ENCODE measurements around the gene LRMDA. TPM values are rescaled to one million over a fixed set of nuclear protein-coding genes. Genes with fewer than 3 reads are reported as not detected.

LRMDA gene
- total and polyA plus RNA-seq, 2 of the 4 experiments (the other 2 are of a cell fraction), result 0.07 TPM; not detected in 1

DNA sequence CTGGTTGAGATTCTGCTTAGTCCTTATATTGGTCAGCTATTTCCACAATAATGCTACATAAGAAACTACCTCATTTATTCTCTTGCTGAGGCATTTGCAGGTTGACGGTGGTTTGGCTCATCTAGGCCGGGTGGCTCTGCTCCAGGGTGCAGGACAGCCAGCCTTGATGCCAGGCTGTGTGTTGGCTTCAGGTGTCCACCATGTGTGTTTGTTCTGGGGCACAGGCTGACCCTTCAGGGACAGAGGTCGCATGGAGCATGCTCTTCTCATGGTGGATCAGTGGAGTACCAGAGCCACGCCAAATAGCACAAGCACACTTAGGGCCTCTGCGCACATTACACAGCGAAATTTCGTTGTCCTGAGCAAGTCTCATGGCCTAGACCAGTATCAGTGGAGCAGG is 249.9 kb downstream of the LRMDA start:
- no peak overlapping the region for H3K9ac ChIP-seq (ENCODE audit: low read depth, low read length)
- H2BK120ac ChIP-seq (ENCODE audit: low read depth, low read length), result no peak overlapping the region
- no peak overlapping the region for H3K23ac ChIP-seq (ENCODE audit: low read depth, low read length)
- no peak overlapping the region for H2AK9ac ChIP-seq (replicated peaks; ENCODE audit: low read depth, low read length, poor library complexity)
- H2BK5ac ChIP-seq (ENCODE audit: low read depth, low read length, poor library complexity, severe bottlenecking), result no peak overlapping the region
- H3K9me3 ChIP-seq (ENCODE audit: control insufficient read depth, insufficient read depth, low read length), result no peaks in the 10 kb centered on the region
- ATAC-seq (ENCODE audit: low read depth) (no peak), DNase-seq (no peak)
- 100% methylated on average over 1 of the region's 7 CpGs; no CpG with 5 or more reads in 1 of the 2 experiments for WGBS, 2 experiments (ENCODE audit: extremely low coverage in 2 of 2, insufficient read length in 1 of 2)
- ChIA-PET CTCF (no interaction called here), POLR2A (ENCODE audit: unreplicated experiment) (no interaction called here)
- TF ChIP-seq RCOR1 (IDR thresholded peaks at IDR 0.05; ENCODE audit: insufficient replicate concordance, low read length) (no peak), SMC3 (IDR thresholded peaks at IDR 0.05; ENCODE audit: low read depth, low read length) (no peak)
- TF ChIP-seq, protein P1, sequence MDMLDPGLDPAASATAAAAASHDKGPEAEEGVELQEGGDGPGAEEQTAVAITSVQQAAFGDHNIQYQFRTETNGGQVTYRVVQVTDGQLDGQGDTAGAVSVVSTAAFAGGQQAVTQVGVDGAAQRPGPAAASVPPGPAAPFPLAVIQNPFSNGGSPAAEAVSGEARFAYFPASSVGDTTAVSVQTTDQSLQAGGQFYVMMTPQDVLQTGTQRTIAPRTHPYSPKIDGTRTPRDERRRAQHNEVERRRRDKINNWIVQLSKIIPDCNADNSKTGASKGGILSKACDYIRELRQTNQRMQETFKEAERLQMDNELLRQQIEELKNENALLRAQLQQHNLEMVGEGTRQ (IDR thresholded peaks at IDR 0.05; ENCODE audit: low read depth, low read length), result no peak
- H2AFZ ChIP-seq (replicated peaks; ENCODE audit: low read length, poor library complexity), result no peak overlapping the region
- H3K4me2 ChIP-seq (ENCODE audit: low read depth, low read length), result no peak overlapping the region
- no peaks in the 10 kb centered on the region for H3K79me1 ChIP-seq (ENCODE audit: low read depth in 1 of 2, low read length in 2 of 2)
- no peak overlapping the region for H2BK15ac ChIP-seq (ENCODE audit: low read depth, low read length)
- H3K9me1 ChIP-seq (ENCODE audit: insufficient read depth, low read length), result no peaks in the 10 kb centered on the region
- H3K36me3 ChIP-seq (ENCODE audit: control insufficient read depth, insufficient read depth, low read length), result no peaks in the 10 kb centered on the region
- H3K56ac ChIP-seq (ENCODE audit: extremely low read depth, insufficient read depth, low read length), result no peak overlapping the region
- H3K4me3 ChIP-seq (ENCODE audit: insufficient read depth, low read depth, low read length), result no peak overlapping the region
- H3K4me1 ChIP-seq (ENCODE audit: control insufficient read depth, insufficient read depth, low read length), result no peaks in the 10 kb centered on the region
- H3K14ac ChIP-seq (replicated peaks; ENCODE audit: low read depth, low read length), result no peak overlapping the region
- BruUV-seq (replicated peaks), result no TSS peak
- H2AK5ac ChIP-seq (ENCODE audit: low read depth, low read length), result no peak overlapping the region
- no peaks in the 10 kb centered on the region for H4K20me1 ChIP-seq (ENCODE audit: insufficient read depth, low read length)
- no peaks in the 10 kb centered on the region; the same call in 1 of the 2 replicates for H3K27me3 ChIP-seq (ENCODE audit: control insufficient read depth, insufficient read depth, low read length)
- dilution Hi-C loops (cut with HindIII; ENCODE audit: low sequenced_read_pairs, unreplicated experiment) (no loop called here), in situ Hi-C loops (cut with MboI; ENCODE audit: low sequenced_read_pairs) (no loop called here), intact Hi-C loops (cut with micrococcal nuclease) (no loop called here)
- no peak overlapping the region for H2BK20ac ChIP-seq (ENCODE audit: low read depth, low read length)
- no peak overlapping the region for H4K8ac ChIP-seq (ENCODE audit: low read depth in 2 of 2, low read length in 2 of 2)
- no peak overlapping the region for H3K18ac ChIP-seq (ENCODE audit: low read depth, low read length)
- no peak overlapping the region for H3K27ac ChIP-seq (ENCODE audit: insufficient read depth, low read length)
- H4K5ac ChIP-seq (ENCODE audit: low read depth, low read length), result no peak overlapping the region
- H3K4ac ChIP-seq (ENCODE audit: low read depth, low read length), result no peak overlapping the region
- H4K91ac ChIP-seq (ENCODE audit: insufficient read depth, low read depth, low read length), result no peak overlapping the region

Measured in IMR-90 (cell line).